ENCODE results near the gene SLC8A1. TPM values are rescaled to one million over a fixed set of nuclear protein-coding genes. Genes with fewer than 3 reads are reported as not detected.

The SLC8A1 gene
- total and polyA plus RNA-seq, 8 donors, result 0.31 to 105 (median 14.0) TPM

- peaks cover 0 to 7% (median 0%) of the 10 kb centered on the region in 3 donors for H3K27me3 ChIP-seq
- no peak overlapping the region for H3K4me3 ChIP-seq
- H3K9me3 ChIP-seq, result no peaks in the 10 kb centered on the region
- DNase-seq, result no peak
- intact Hi-C loops (cut with DNase I; ENCODE audit: low total_unique reads), result no loop called here
- WGBS, 5 donors, result 58 to 72% (median 64%) methylated on average over 5 of the region's 5 CpGs
- no peak for TF ChIP-seq POLR2AphosphoS5 (IDR thresholded peaks at IDR 0.05)
- no peak for TF ChIP-seq POLR2A (IDR thresholded peaks at IDR 0.05)
- no peak for TF ChIP-seq EP300 (IDR thresholded peaks at IDR 0.05)
- TF ChIP-seq, protein P1, sequence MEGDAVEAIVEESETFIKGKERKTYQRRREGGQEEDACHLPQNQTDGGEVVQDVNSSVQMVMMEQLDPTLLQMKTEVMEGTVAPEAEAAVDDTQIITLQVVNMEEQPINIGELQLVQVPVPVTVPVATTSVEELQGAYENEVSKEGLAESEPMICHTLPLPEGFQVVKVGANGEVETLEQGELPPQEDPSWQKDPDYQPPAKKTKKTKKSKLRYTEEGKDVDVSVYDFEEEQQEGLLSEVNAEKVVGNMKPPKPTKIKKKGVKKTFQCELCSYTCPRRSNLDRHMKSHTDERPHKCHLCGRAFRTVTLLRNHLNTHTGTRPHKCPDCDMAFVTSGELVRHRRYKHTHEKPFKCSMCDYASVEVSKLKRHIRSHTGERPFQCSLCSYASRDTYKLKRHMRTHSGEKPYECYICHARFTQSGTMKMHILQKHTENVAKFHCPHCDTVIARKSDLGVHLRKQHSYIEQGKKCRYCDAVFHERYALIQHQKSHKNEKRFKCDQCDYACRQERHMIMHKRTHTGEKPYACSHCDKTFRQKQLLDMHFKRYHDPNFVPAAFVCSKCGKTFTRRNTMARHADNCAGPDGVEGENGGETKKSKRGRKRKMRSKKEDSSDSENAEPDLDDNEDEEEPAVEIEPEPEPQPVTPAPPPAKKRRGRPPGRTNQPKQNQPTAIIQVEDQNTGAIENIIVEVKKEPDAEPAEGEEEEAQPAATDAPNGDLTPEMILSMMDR (IDR thresholded peaks at IDR 0.05), result no peak
- no peaks in the 10 kb centered on the region for H3K36me3 ChIP-seq
- H3K27ac ChIP-seq, result no peak overlapping the region
- no peaks in the 10 kb centered on the region for H3K4me1 ChIP-seq
Measured at GRCh38 chr2:40457837-40458236, 5.9 kb upstream of the SLC8A1 start.

- Histone ChIP-seq H3K27me3 (peaks cover 0 to 12% (median 0%) of the 10 kb centered on the region in 3 donors), H3K9me3 (no peaks in the 10 kb centered on the region), H3K36me3 (no peaks in the 10 kb centered on the region), H3K4me3 (no peak overlapping the region), H3K4me1 (peaks cover 0 to 5% (median 3%) of the 10 kb centered on the region in 4 donors), H3K27ac (no peak overlapping the region)
- intact Hi-C loops (cut with DNase I; ENCODE audit: low total_unique reads), result no loop called here
- DNase-seq, result no peak
- TF ChIP-seq POLR2AphosphoS5 (IDR thresholded peaks at IDR 0.05) (no peak), POLR2A (IDR thresholded peaks at IDR 0.05) (no peak), EP300 (IDR thresholded peaks at IDR 0.05) (no peak)
- TF ChIP-seq, protein P1 (IDR thresholded peaks at IDR 0.05), result no peak
- 58 to 76% (median 74%) methylated on average over 3 of the region's 3 CpGs for WGBS, 5 donors
Measured at GRCh38 chr2:40457366-40457765, 5.5 kb upstream of the SLC8A1 start.

- Histone ChIP-seq H3K4me3 (no peak overlapping the region), H3K9me3 (no peaks in the 10 kb centered on the region), H3K36me3 (no peaks in the 10 kb centered on the region), H3K27ac (no peak overlapping the region), H3K27me3 (peaks cover 0 to 15% (median 0%) of the 10 kb centered on the region in 3 donors), H3K4me1 (peaks cover 0 to 7% (median 5%) of the 10 kb centered on the region in 4 donors)
- no peak for TF ChIP-seq EP300 (IDR thresholded peaks at IDR 0.05)
- TF ChIP-seq POLR2AphosphoS5 (IDR thresholded peaks at IDR 0.05), result no peak
- TF ChIP-seq POLR2A (IDR thresholded peaks at IDR 0.05), result no peak
- TF ChIP-seq, protein P1 (IDR thresholded peaks at IDR 0.05), result no peak
- intact Hi-C loops (cut with DNase I; ENCODE audit: low total_unique reads), result no loop called here
- 67 to 89% (median 72%) methylated on average over 2 of the region's 2 CpGs for WGBS, 5 donors
- no peak for DNase-seq
Measured at GRCh38 chr2:40456926-40457325, 5.0 kb upstream of the SLC8A1 start.

GRCh38 chr2:40455661-40456060 is 3.8 kb upstream of the SLC8A1 start:
- DNase-seq, result no peak
- no peak for TF ChIP-seq EP300 (IDR thresholded peaks at IDR 0.05)
- TF ChIP-seq POLR2AphosphoS5 (IDR thresholded peaks at IDR 0.05), result no peak
- TF ChIP-seq, protein P1 (IDR thresholded peaks at IDR 0.05), result no peak
- no peak for TF ChIP-seq POLR2A (IDR thresholded peaks at IDR 0.05)
- Histone ChIP-seq H3K4me3 (no peak overlapping the region), H3K4me1 (peaks cover 0 to 18% (median 13%) of the 10 kb centered on the region in 4 donors), H3K9me3 (no peaks in the 10 kb centered on the region), H3K36me3 (no peaks in the 10 kb centered on the region), H3K27me3 (peaks cover 0 to 26% (median 0%) of the 10 kb centered on the region in 3 donors), H3K27ac (peak overlapping the region in 1 of 5 donors; percentile 17)
- intact Hi-C loops (cut with DNase I; ENCODE audit: low total_unique reads), result no loop called here
- 77 to 94% (median 83%) methylated on average over 5 of the region's 5 CpGs for WGBS, 5 donors
